HepG2 (cell line): Measurements from ENCODE around the gene CTPS2. TPM values are rescaled to one million over a fixed set of nuclear protein-coding genes. Genes with fewer than 3 reads are reported as not detected.

Source experiments
- ATAC-seq: fragments of 200-7000 bp; cut with Tn5 transposase; 3 replicates; pipeline ENCODE4 v1.9.1; 2020; ENCODE audit warnings: mild to moderate bottlenecking, moderate library complexity
- BruUV-seq: library from RNA; stranded (reverse); fragments of 400-500 nt; replicated peaks from 2 replicates; lab custom pipeline; 2021; lab: Mats Ljungman, UMichigan
- CTCF ChIA-PET: fragments of 300-600 bp; formaldehyde crosslinking; extraction: SDS; loops from one replicate; lab custom pipeline; 2021; ENCODE audit warnings: low total read pairs, inconsistent platforms, low intra/inter-chr PET ratio; lab: Yijun Ruan, JAX
- POLR2A ChIA-PET: fragments of 350-600 bp; sonication (Branson Sonifier 250); formaldehyde crosslinking; loops from one replicate; lab custom pipeline; 2020; ENCODE audit warnings: antibody characterized with exemption, inconsistent platforms; lab: Yijun Ruan, JAX
- DNase-seq: peaks from one replicate; pipeline ENCODE4 v3.0.0-alpha.2; 2015; ENCODE audit warnings: low spot score
- FAIRE-seq: peaks from 3 replicates; lab custom pipeline; 2011; peaks lifted over from hg19 to GRCh38; lab: Jason Lieb, UNC
- H2AFZ ChIP-seq: one replicate; pipeline ENCODE4 v1.6.1; 2011; ENCODE audit warnings: low read length, inconsistent platforms
- H3K27ac ChIP-seq: fragments of 300-600 bp; 3 replicates; pipeline ENCODE4 v1.8.0; 2011; ENCODE audit warnings: mixed run types, mild to moderate bottlenecking, mixed read lengths, low read length, inconsistent platforms; ENCODE audit not compliant: insufficient read depth; ENCODE audit errors: extremely low read length
- H3K27me3 ChIP-seq, 2 experiments: fragments of 200-600 bp in 1 of 2; 2 replicates in 1 of 2; 3 replicates in 1 of 2; pipeline versions ENCODE4 v1.6.0 to v1.8.0; 2011; ENCODE audit warnings: low read length in 2 of 2, mild to moderate bottlenecking in 2 of 2, moderate library complexity in 2 of 2, inconsistent platforms in 1 of 2; ENCODE audit not compliant: insufficient read depth in 2 of 2, control insufficient read depth in 1 of 2
- H3K36me3 ChIP-seq, 2 experiments: fragments of 200-600 bp in 1 of 2; replicated peaks in 1 of 2; 2 replicates in 1 of 2; 3 replicates in 1 of 2; pipeline versions ENCODE4 v1.5.1 to v1.8.0; 2011; ENCODE audit warnings: low read length in 2 of 2, inconsistent platforms in 1 of 2; ENCODE audit not compliant: insufficient read depth in 2 of 2, control insufficient read depth in 1 of 2
- H3K4me1 ChIP-seq: 2 replicates; pipeline ENCODE4 v1.5.1; 2012; ENCODE audit warnings: low read length, inconsistent platforms; ENCODE audit not compliant: insufficient read depth
- H3K4me2 ChIP-seq: 2 replicates; pipeline ENCODE4 v1.6.0; 2011; ENCODE audit warnings: low read depth, low read length, inconsistent platforms
- H3K4me3 ChIP-seq, 3 experiments: fragments of 200-600 bp in 1 of 3; sonication (generic), shearing (Covaris generic) in 1 of 3; replicated peaks in 1 of 3; 2 replicates each; pipeline ENCODE4 v1.5.1; 2011 to 2016; ENCODE audit warnings: low read length in 3 of 3, inconsistent platforms in 2 of 3, low read depth in 2 of 3, mild to moderate bottlenecking in 2 of 3, control low read depth in 1 of 3, mixed read lengths in 1 of 3; ENCODE audit not compliant: insufficient read depth in 1 of 3
- H3K79me2 ChIP-seq: one replicate; pipeline ENCODE4 v1.6.1; 2011; ENCODE audit warnings: low read length, inconsistent platforms; ENCODE audit not compliant: insufficient read depth
- H3K9ac ChIP-seq: 2 replicates; pipeline ENCODE4 v1.6.0; 2011; ENCODE audit warnings: mild to moderate bottlenecking, low read depth, low read length, inconsistent platforms; ENCODE audit not compliant: insufficient read depth
- H3K9me3 ChIP-seq: 2 replicates; pipeline ENCODE4 v1.5.1; 2012; ENCODE audit warnings: mild to moderate bottlenecking, low read length
- H4K20me1 ChIP-seq: 2 replicates; pipeline ENCODE4 v1.6.0; 2011; ENCODE audit warnings: inconsistent platforms, mild to moderate bottlenecking, low read length, moderate library complexity; ENCODE audit not compliant: insufficient read depth
- CCDC6 ChIP-seq: sonication (generic); formaldehyde crosslinking; IDR thresholded peaks from 2 replicates; pipeline ENCODE4 v1.8.1; 2022; ENCODE audit warnings: mild to moderate bottlenecking, missing genetic modification reagents, moderate library complexity
- DNMT3B ChIP-seq: conservative IDR thresholded peaks from 2 replicates; pipeline ENCODE4 v1.6.1; 2016; ENCODE audit warnings: missing biosample characterization, control low read depth
- ISL2 ChIP-seq: sonication (generic); formaldehyde crosslinking; IDR thresholded peaks from 2 replicates; pipeline ENCODE4 v1.5.0; 2020; ENCODE audit warnings: missing genetic modification reagents
- KDM6A ChIP-seq: IDR thresholded peaks from 2 replicates; pipeline ENCODE4 v1.6.1; 2016; ENCODE audit warnings: low read depth
- PRMT3 ChIP-seq: sonication (generic); formaldehyde crosslinking; IDR thresholded peaks from 2 replicates; pipeline ENCODE4 v1.8.1; 2022; ENCODE audit warnings: low read depth, mild to moderate bottlenecking, moderate library complexity, missing genetic modification reagents, borderline replicate concordance
- SALL1 ChIP-seq: sonication (generic); formaldehyde crosslinking; IDR thresholded peaks from 2 replicates; pipeline ENCODE4 v1.8.0; 2022; ENCODE audit warnings: mild to moderate bottlenecking, missing genetic modification reagents
- SALL2 ChIP-seq: sonication (generic); formaldehyde crosslinking; IDR thresholded peaks from 2 replicates; pipeline ENCODE4 v1.8.1; 2023; ENCODE audit warnings: mild to moderate bottlenecking, missing genetic modification reagents, inconsistent platforms
- ZC3H4 ChIP-seq: sonication (generic); formaldehyde crosslinking; IDR thresholded peaks from 2 replicates; pipeline ENCODE4 v1.4.0; 2020; ENCODE audit warnings: missing genetic modification reagents, borderline replicate concordance
- ZKSCAN8 ChIP-seq: IDR thresholded peaks from 2 replicates; pipeline ENCODE4 v1.6.1; 2016; ENCODE audit warnings: borderline replicate concordance, missing genetic modification reagents, missing compliant biosample characterization
- ZNF432 ChIP-seq: sonication (generic); formaldehyde crosslinking; IDR thresholded peaks from 2 replicates; pipeline ENCODE4 v1.5.0; 2020; ENCODE audit warnings: missing genetic modification reagents, mild to moderate bottlenecking, borderline replicate concordance
- ZNF841 ChIP-seq: sonication (generic); formaldehyde crosslinking; IDR thresholded peaks from 2 replicates; pipeline ENCODE4 v1.8.1; 2023; ENCODE audit warnings: missing genetic modification reagents, borderline replicate concordance
- WGBS: methylation state at CpG from one replicate; pipeline ENCODE4 v1.1.6; 2017; ENCODE audit warnings: low lambda C conversion rate; 5-methylcytosine and 5-hydroxymethylcytosine counted together
- in situ Hi-C: cut with HindIII; loops from 2 replicates; pipeline ENCODE4 v1.10.0; 2017; ENCODE audit warnings: low pct_unique_long_range_greater_than_20kb; ENCODE audit not compliant: extremely low pct_ligation_motif_present
- intact Hi-C: fragments of 100-400 bp; cut with micrococcal nuclease; formaldehyde crosslinking; loops from one replicate; pipeline ENCODE4 v1.10.0; 2022; ENCODE audit not compliant: unreplicated experiment
- polyA plus RNA-seq, 8 experiments: library from polyadenylated mRNA; depleted of rRNA in 3 of 8; stranded (reverse) in 7 of 8; unstranded in 1 of 8; fragments of >200 nt; fragmentation: Illumina TruSeq in 4 of 8; extraction: Trizol in 4 of 8; gene quantifications; 2 replicates each; pipeline versions ENCODE4 v1.2.1 to v1.2.3, GENCODE V29; 2011 to 2016; ENCODE audit warnings: low read depth in 4 of 8, missing spikeins in 1 of 8, mixed read lengths in 1 of 8; ENCODE audit not compliant: insufficient read depth in 1 of 8
- total RNA-seq, 5 experiments: library from RNA; depleted of rRNA; stranded (reverse); fragments of >200 nt; fragmentation: Illumina TruSeq; extraction: Trizol; gene quantifications; 2 replicates each; pipeline ENCODE4 v1.2.3, GENCODE V29; 2016; ENCODE audit warnings: low read depth in 1 of 5
- TF ChIP-seq, protein P1 (sequence below): sonication (generic); formaldehyde crosslinking; IDR thresholded peaks from 2 replicates; pipeline ENCODE4 v1.5.0; 2020; ENCODE audit warnings: mild to moderate bottlenecking, missing genetic modification reagents
- TF ChIP-seq, protein P2 (sequence below): sonication (generic); formaldehyde crosslinking; IDR thresholded peaks from 2 replicates; pipeline ENCODE4 v1.4.0; 2020; ENCODE audit warnings: missing genetic modification reagents

Gene CTPS2
- total and polyA plus RNA-seq, 2 of the 13 experiments (the other 11 are each of a cell fraction or from before 2014, with no cell fraction given): 10.3 to 26.1 TPM

DNA sequence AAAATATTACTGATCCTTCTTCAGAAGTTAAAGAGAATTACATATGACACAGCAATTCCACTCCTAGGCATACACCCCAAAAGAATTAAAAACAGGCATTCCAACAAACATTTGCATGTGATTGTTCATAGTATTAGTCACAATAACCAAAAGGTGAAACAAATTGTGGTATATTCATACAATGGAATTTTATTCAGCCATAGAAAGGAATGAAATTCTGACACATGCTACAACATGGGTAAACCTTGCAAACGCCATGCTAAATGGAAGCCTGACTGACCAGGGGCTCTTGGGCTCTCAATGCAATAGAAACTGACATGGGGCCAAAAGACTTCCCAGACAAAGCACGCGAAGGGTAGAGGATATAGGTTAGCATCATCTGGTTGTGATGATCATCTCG, 124.6 kb downstream of the CTPS2 start:
- BruUV-seq: no TSS peak
- no peak overlapping the region for H3K4me2 ChIP-seq
- no peaks in the 10 kb centered on the region for H3K36me3 ChIP-seq
- H3K4me3 ChIP-seq: no peak overlapping the region
- H3K27ac ChIP-seq: no peak overlapping the region
- in situ Hi-C loops: no loop called here
- TF ChIP-seq, protein P1, sequence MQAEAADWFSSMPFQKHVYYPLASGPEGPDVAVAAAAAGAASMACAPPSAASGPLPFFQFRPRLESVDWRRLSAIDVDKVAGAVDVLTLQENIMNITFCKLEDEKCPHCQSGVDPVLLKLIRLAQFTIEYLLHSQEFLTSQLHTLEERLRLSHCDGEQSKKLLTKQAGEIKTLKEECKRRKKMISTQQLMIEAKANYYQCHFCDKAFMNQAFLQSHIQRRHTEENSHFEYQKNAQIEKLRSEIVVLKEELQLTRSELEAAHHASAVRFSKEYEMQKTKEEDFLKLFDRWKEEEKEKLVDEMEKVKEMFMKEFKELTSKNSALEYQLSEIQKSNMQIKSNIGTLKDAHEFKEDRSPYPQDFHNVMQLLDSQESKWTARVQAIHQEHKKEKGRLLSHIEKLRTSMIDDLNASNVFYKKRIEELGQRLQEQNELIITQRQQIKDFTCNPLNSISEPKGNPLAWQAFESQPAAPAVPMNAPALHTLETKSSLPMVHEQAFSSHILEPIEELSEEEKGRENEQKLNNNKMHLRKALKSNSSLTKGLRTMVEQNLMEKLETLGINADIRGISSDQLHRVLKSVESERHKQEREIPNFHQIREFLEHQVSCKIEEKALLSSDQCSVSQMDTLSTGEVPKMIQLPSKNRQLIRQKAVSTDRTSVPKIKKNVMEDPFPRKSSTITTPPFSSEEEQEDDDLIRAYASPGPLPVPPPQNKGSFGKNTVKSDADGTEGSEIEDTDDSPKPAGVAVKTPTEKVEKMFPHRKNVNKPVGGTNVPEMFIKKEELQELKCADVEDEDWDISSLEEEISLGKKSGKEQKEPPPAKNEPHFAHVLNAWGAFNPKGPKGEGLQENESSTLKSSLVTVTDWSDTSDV (CRISPR knock-in tag): no peak
- no peak for TF ChIP-seq CCDC6 (CRISPR knock-in tag)
- no peak for TF ChIP-seq PRMT3
- TF ChIP-seq ISL2: no peak
- H3K9ac ChIP-seq: no peak overlapping the region
- 100% methylated on average over 1 of the region's 4 CpGs for WGBS
- no peak for DNase-seq
- H4K20me1 ChIP-seq: no peaks in the 10 kb centered on the region
- H3K4me1 ChIP-seq: no peaks in the 10 kb centered on the region
- no peaks in the 10 kb centered on the region for H3K27me3 ChIP-seq
- no peak for ATAC-seq
- H3K79me2 ChIP-seq: no peaks in the 10 kb centered on the region
- CTCF ChIA-PET: no interaction called here
- no peak for FAIRE-seq
- H3K9me3 ChIP-seq: no peaks in the 10 kb centered on the region
- POLR2A ChIA-PET: no interaction called here
- intact Hi-C loops: no loop called here
- H2AFZ ChIP-seq: no peak overlapping the region

DNA sequence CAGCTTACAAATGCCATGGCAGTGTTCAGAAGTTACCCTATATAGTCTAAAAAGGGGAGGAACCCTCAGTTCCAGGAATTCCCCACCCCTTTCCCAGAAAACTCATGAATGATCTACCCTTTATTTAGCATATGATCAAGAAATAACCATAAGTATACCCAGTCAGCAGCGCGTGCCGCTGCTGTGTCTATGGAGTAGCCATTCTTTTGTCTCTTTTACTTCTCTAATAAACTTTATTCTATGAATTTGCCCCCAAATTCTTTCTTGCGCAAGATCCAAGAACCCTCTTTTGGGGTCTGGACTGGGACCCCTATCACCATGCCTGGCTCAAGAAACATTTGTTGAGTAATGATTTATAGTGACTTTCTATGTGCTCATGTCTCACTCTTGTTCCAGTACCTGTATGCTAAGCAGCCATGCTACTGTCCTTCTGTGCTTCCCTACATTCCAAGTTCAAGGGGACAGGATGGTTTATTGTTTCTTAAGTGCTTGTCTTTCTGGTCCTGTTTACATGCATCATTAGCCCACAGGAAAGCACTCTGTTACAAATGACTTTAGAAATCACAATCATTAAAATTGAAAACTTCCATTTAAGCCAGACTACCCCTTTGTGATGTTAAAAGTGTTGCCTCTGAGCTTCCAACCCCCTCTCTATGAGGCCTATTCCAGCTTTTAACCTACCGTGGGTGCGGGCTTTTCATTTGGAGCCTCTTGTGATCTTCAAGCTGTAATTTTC, 125.9 kb downstream of the CTPS2 start:
- H3K9me3 ChIP-seq: no peaks in the 10 kb centered on the region
- no peak overlapping the region for H2AFZ ChIP-seq
- H3K4me3 ChIP-seq: no peak overlapping the region
- DNase-seq (no peak), ATAC-seq (no peak), FAIRE-seq (no peak)
- H3K27ac ChIP-seq: no peak overlapping the region
- no peaks in the 10 kb centered on the region for H3K36me3 ChIP-seq
- ChIA-PET POLR2A (no interaction called here), CTCF (no interaction called here)
- 99% methylated on average over 6 of the region's 6 CpGs for WGBS
- no peaks in the 10 kb centered on the region for H3K4me1 ChIP-seq
- intact Hi-C loops (no loop called here), in situ Hi-C loops (no loop called here)
- BruUV-seq: no TSS peak
- H4K20me1 ChIP-seq: no peaks in the 10 kb centered on the region
- no peak overlapping the region for H3K9ac ChIP-seq
- H3K79me2 ChIP-seq: no peaks in the 10 kb centered on the region
- H3K4me2 ChIP-seq: no peak overlapping the region
- H3K27me3 ChIP-seq: no peaks in the 10 kb centered on the region
- no peak for TF ChIP-seq DNMT3B (CRISPR knock-in tag)
- TF ChIP-seq ZKSCAN8: no peak
- TF ChIP-seq, protein P2, sequence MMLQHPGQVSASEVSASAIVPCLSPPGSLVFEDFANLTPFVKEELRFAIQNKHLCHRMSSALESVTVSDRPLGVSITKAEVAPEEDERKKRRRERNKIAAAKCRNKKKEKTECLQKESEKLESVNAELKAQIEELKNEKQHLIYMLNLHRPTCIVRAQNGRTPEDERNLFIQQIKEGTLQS (CRISPR knock-in tag): no peak
- TF ChIP-seq ZNF432 (CRISPR knock-in tag): no peak
- no peak for TF ChIP-seq ZC3H4 (CRISPR knock-in tag)
- TF ChIP-seq ZNF841: no peak
- TF ChIP-seq SALL1 (CRISPR knock-in tag): no peak
- no peak for TF ChIP-seq KDM6A (CRISPR knock-in tag)
- TF ChIP-seq SALL2 (CRISPR knock-in tag): no peak
